NCI-H2107 treated with DMSO at 0.1 percent for 48 hours (cell line): ENCODE data around the gene ARAF.
"Not testable (repeated sequence)": the region's sequence is repeated elsewhere in the genome, so short reads cannot be mapped to it uniquely, and the experiment has no call there.

Source experiments
- DNase-seq: peaks from one replicate; lab custom pipeline; 2025; ENCODE audit not compliant: unreplicated experiment; lab: John Stamatoyannopoulos, UW

The ARAF gene

GRCh38 chrX:47584714-47585113, 23.7 kb downstream of the ARAF start:
- DNase-seq, result no peak

DNA sequence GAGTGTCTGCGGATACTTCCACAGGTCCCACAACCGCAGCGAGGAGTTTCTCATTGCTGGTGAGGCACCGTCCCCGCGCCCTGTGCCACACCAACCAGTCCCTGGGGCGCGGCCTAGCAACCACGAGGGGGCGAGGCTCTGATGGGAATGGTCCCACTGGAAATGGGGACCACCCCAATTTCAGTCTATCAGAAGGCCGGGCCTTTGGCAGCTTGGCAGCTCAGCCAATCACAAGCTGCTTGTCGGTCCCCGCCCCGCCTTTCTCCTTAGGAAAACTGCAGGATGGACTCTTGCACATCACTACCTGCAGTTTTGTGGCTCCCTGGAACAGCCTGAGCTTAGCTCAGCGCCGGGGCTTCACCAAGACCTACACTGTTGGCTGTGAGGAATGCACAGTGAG, 24.3 kb downstream of the ARAF start:
- DNase-seq, result no peak

DNA sequence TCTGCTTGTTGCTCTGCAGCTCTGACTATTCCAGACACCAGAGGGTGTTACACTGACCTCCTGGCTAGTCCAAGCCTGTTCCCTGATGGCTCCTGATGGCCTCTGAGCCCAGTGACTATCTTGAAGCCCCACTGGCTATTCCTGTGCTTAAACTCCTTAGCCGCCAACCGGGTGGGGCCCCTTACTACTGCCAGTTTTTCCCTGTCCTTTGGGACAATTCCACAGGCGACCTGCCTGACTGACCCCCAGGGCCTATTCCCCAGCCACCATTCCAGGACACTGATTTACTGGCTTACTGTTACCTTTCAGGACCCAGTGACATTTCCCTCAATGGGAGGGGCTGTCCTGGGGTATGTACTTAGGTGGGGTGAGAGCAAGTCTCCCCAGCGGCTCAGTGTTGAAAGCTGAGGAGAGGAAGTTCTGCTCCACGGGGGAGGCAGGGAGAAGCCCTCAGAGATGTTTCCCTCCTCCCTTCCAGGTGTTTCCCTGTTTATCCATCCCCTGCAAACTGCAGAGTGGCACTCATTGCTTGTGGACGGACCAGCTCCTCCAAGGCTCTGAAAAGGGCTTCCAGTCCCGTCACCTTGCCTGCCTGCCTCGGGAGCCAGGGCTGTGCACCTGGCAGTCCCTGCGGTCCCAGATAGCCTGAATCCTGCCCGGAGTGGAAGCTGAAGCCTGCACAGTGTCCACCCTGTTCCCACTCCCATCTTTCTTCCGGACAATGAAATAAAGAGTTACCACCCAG, 25.2 kb downstream of the ARAF start:
- DNase-seq, result no peak

DNA sequence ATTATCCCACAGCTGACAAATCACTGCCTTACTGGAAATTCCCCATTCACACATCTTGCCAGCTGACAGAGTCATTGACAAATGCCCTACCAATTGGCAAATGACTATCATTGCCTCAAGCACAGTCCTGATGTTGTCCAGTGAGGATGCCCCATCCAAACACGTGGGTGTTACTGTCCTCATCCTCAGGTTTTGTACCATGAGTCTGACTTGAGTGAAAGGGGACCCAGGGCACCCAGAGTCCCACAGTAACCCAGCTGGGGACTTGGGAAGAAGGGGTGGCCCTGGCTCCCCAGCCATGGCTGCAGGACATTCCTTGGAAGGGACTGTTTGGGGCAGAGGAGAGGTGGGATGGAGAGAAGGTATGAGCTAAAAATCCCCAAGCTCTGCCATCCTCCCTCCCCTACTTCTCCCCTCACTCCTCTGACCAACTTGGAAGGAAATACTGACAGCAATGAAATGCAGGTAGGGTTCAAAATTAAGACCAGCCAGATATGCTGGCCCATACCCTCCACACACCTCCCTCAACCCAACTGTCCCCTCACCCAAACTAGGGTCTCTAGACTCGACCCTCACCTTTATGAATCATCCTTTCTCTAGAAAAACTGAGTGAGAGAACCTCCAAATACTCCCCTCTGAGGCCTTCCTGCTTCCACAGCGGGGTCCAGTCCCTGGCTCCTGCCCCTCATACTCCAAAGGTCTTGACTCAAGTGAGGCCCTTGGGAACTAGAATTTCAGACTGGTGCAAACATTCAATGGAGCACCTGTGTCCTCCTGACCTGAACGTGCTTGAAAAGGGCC, 26.3 kb downstream of the ARAF start:
- DNase-seq, result no peak

DNA sequence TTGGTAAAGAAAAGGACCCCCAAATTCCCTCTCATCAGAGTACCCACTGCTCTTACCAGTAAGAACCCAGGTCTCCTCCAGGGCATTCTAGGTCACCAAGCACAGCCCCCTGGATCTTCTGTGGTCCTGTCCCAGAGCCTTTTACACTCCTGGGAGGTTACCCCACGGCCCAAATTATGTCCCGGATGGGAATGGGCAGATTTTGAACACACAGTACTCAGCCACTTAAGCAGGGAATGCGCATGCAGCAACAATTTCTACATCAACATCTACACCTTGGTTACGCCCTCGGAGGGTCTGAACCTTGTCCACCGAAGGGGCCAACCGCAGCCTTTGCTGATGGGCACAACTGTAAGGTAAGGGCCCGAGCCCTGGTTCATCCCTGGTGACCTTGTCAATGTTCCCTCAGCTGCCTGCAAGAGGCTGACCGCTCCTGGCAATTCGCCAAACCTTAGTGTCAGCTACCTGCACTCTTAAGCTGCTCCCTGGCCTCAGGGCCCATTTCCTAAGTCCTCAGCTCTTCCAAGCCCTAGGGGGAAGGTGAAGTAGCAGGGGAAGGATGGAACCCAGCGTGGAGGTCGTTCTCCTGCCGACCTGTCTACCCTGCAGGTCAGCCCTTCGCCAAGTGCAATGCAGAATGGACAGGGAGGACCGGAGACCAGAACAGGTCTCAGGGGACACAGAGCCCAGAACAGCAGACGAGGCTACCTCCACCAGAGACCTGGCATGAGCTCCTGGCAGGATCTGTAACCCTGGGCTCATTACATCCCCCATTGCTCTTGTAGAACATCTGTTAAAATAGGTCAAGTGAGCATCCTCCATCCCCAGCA, 27.1 kb downstream of the ARAF start:
- DNase-seq, result no peak

DNA sequence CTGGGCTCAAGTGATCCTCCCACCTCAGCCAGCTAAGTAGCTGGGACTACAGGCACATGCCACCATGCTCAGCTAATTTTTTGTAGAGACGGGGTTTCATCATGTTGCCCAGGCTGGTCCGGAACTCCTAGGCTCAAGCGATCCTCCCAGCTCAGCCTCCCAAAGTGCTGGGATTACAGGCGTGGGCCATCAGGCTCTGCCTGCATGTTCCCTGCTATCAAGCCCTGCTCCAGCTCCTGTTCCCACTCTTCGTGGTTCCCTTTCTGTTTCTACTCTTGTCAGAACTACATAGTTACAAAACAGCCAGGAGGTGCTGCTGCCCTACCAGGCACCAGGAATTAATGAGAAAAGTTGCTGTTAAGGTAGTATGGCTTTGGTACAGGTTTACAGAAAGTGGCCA, 30.0 kb downstream of the ARAF start:
- DNase-seq, result no peak

DNA sequence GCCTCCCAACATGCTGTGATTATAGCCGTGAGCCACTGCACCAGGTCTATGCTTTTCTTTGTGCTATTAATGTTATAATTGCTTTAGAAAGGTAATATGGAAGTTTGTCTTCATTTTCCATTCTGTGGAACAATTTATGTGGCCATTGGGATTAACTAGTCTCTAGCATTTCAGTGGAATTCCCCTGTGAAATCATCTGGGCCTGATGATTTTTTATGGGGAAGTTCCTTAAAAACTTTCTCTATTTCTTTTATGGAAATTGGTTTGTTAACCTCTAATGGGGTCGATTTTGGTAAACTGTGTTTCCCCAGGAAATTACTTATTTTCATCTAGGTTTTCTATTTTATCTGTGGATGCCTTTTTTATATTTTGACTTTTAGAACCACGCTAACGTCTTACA, 32.5 kb downstream of the ARAF start:
- DNase-seq, result no peak

DNA sequence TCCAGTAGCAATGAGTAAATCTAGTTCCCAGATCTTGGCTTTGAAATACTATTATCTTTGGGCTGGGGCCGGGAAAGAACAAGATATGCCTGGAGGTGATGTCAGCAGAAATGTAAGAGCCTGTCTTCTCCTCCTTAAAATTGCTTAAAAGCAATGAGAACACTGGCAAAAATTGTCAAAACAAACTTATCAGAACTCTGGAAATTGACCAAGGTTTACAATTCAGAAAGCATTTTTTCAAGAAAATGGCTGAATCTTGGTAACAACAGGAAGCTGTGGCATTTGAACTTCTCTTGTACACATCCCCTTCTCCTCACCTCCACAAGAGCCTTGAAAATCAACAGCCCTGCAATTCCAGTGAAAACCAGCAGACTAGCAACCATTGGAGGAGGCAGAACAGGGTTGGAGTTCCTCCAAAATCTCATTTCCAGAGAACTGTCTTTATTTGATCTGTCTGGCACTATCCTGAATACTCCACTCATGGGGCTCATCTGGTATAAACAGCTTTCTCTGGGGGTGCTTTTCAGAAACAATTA, 34.8 kb downstream of the ARAF start:
- DNase-seq, result no peak

DNA sequence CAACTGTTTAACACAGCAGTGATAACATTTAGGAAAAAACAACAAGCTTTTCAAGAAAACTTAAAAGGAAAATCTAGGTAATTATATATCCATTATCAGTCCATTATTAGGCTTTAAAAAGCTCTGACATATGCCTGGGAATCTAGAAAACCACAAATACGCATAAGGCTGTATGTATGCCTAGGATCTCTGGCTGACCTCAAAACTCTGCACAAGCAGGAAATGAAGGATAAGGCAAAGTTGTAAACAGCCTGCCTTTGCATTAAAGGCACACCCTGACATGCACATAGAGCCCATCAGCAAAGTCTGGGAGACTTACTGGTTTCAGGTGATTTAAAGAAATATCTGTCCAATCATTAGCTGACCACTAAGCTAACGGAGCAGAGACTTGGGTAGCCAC, 35.3 kb downstream of the ARAF start:
- DNase-seq, result no peak

DNA sequence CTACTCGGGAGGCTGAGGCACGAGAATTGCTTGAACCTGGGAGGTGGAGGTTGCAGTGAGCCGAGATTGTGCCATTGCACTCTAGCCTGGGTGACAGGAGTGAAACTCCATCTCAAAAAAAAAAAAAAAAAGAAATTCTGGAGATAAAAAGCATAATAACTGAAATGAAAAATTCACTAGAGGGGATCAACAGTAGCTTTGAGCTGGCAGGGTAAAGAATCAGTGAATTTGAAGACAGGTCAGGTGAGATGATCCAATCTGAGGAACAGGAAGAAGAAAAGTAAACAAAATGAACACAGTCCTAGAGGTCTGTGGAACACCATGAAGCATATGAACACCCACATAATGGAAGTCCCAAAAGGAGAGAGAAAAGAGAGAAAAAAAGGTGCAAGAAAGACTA, 36.2 kb downstream of the ARAF start:
- DNase-seq, result no peak

DNA sequence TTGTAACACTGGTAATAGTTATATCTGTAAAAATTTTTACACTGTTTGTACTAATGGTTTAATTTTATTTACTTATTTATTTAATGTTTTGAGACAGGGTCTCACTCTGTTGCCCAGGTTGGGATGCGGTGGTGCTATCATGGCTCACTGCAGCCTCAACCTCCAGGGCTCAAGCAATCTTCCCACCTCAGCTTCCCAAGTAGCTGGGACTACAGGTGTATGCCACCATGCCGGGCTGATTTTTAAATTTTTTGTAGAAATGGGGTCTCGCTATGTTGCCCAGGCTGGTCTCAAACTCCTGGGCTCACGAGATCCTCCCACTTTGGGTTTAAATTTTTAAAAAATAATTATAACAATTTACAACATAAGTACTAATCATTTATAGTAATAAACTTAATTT, 42.1 kb downstream of the ARAF start:
- not testable (repeated sequence) for DNase-seq

GRCh38 chrX:47605024-47605423, 44.0 kb downstream of the ARAF start:
- DNase-seq, result no peak

GRCh38 chrX:47607091-47607490, 46.1 kb downstream of the ARAF start:
- DNase-seq, result no peak

GRCh38 chrX:47608130-47608810, 47.3 kb downstream of the ARAF start:
- DNase-seq, result no peak

GRCh38 chrX:47610511-47610910, 49.5 kb downstream of the ARAF start:
- no peak for DNase-seq

DNA sequence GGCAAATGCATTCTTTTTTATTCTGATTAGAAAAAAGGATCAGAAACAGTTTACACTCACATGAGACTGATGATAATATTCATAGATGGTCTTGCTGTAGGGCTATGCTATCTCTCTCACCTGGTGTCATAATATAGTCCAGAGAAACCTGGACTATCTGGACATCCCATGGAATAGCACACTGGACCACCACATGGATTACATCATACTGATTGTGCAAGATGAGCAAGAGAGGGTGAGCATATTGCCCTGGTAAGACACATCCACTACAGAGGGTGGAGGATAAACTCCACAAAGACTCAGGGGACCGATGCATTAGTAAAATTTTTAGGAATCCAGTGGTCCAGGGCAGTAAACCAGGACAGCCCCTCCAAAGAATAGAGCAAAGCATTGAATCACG, 50.5 kb downstream of the ARAF start:
- DNase-seq, result no peak

- no peak for DNase-seq
These were observed 50.9 kb downstream of the ARAF start for GRCh38 chrX:47611926-47612325.

GRCh38 chrX:47612418-47612817, 51.4 kb downstream of the ARAF start:
- DNase-seq, result no peak

DNA sequence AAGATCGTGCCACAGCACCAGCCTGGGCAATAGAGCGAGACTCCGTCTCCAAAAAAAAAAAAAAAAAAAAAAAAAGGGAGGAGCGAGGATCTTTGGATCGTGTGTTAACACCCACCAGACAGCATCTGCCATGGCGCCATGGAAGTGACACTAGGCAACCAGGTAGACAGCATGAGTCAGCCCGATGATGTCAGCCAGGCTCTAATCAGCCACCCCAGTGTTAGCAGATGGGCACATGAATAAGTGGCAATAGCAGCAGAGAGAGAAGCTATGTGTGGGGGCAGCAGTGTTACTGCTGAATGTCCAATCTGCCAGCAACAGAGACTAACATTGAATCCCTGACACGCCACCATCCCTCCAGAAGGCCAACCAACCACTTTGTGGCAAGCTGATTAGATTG, 52.1 kb downstream of the ARAF start:
- no peak for DNase-seq

GRCh38 chrX:47614618-47615017, 53.6 kb downstream of the ARAF start:
- no peak for DNase-seq

- DNase-seq, result no peak
These were observed 58.0 kb downstream of the ARAF start for GRCh38 chrX:47618923-47619485.
